ENCODE results near the gene TMEM63C.

TMEM63C gene

GRCh38 chr14:77213679-77214016 is 32.0 kb downstream of the TMEM63C start:
- no peak for DNase-seq (ENCODE audit: extremely low read depth, insufficient read length)
- H3K27me3 ChIP-seq (replicated peaks; ENCODE audit: control insufficient read depth, insufficient read depth, low read length): peaks cover 1% of the 10 kb centered on the region
- no peak overlapping the region for H3K4me3 ChIP-seq (replicated peaks; ENCODE audit: low read depth, low read length)
- TF ChIP-seq CTCF (IDR thresholded peaks at IDR 0.05; ENCODE audit: insufficient read depth, low read length, poor library complexity, severe bottlenecking): no peak
- no peaks in the 10 kb centered on the region for H3K36me3 ChIP-seq (ENCODE audit: control insufficient read depth, insufficient read depth, low read length)

GRCh38 chr14:77214216-77214615 is 32.6 kb downstream of the TMEM63C start:
- Histone ChIP-seq H3K4me3 (replicated peaks; ENCODE audit: low read depth, low read length) (no peak overlapping the region), H3K36me3 (ENCODE audit: control insufficient read depth, insufficient read depth, low read length) (no peaks in the 10 kb centered on the region), H3K27me3 (replicated peaks; ENCODE audit: control insufficient read depth, insufficient read depth, low read length) (peaks cover 1% of the 10 kb centered on the region)
- no peak for TF ChIP-seq CTCF (IDR thresholded peaks at IDR 0.05; ENCODE audit: insufficient read depth, low read length, poor library complexity, severe bottlenecking)
- no peak for DNase-seq (ENCODE audit: extremely low read depth, insufficient read length)

- Histone ChIP-seq H3K27me3 (replicated peaks; ENCODE audit: control insufficient read depth, insufficient read depth, low read length) (peaks cover 1% of the 10 kb centered on the region; the same call in 1 of the 2 replicates), H3K36me3 (ENCODE audit: control insufficient read depth, insufficient read depth, low read length) (no peaks in the 10 kb centered on the region)
- DNase-seq (ENCODE audit: extremely low read depth, insufficient read length): no peak
Observed at GRCh38 chr14:77217551-77217950, 36.0 kb downstream of the TMEM63C start.

GRCh38 chr14:77219591-77219990 is 38.0 kb downstream of the TMEM63C start:
- peaks cover 1% of the 10 kb centered on the region; the same call in 1 of the 2 replicates for H3K27me3 ChIP-seq (replicated peaks; ENCODE audit: control insufficient read depth, insufficient read depth, low read length)
- TF ChIP-seq CTCF (IDR thresholded peaks at IDR 0.05; ENCODE audit: insufficient read depth, low read length, poor library complexity, severe bottlenecking): no peak
- H3K4me3 ChIP-seq (replicated peaks; ENCODE audit: low read depth, low read length): no peak overlapping the region
- no peaks in the 10 kb centered on the region for H3K36me3 ChIP-seq (ENCODE audit: control insufficient read depth, insufficient read depth, low read length)
- no peak for DNase-seq (ENCODE audit: extremely low read depth, insufficient read length)

More at GRCh38 chr14:77217551-77217950, 36.0 kb downstream of the TMEM63C start:
- no peak overlapping the region for H3K4me3 ChIP-seq (replicated peaks; ENCODE audit: low read depth, low read length)
- TF ChIP-seq CTCF (IDR thresholded peaks at IDR 0.05; ENCODE audit: insufficient read depth, low read length, poor library complexity, severe bottlenecking): no peak

- H3K27me3 ChIP-seq (replicated peaks; ENCODE audit: control insufficient read depth, insufficient read depth, low read length): peaks cover 1% of the 10 kb centered on the region; the same call in 1 of the 2 replicates
- DNase-seq (ENCODE audit: extremely low read depth, insufficient read length): no peak
- H3K36me3 ChIP-seq (ENCODE audit: control insufficient read depth, insufficient read depth, low read length): no peaks in the 10 kb centered on the region
- no peak overlapping the region for H3K4me3 ChIP-seq (replicated peaks; ENCODE audit: low read depth, low read length)
- no peak for TF ChIP-seq CTCF (IDR thresholded peaks at IDR 0.05; ENCODE audit: insufficient read depth, low read length, poor library complexity, severe bottlenecking)
Observed at GRCh38 chr14:77220246-77221017, 38.8 kb downstream of the TMEM63C start.

Measured in GM06990 (cell line).